GM12891 (cell line): ENCODE results near the gene AKAP7.

Experiments used
- POLR2A ChIP-seq: IDR thresholded peaks from 2 replicates; pipeline ENCODE4 v1.6.1; 2011; ENCODE audit warnings: low read depth, low read length, control low read depth
- POLR2AphosphoS5 ChIP-seq: IDR thresholded peaks from 2 replicates; pipeline ENCODE4 v1.6.1; 2011; ENCODE audit warnings: low read depth, low read length, control low read depth

DNA sequence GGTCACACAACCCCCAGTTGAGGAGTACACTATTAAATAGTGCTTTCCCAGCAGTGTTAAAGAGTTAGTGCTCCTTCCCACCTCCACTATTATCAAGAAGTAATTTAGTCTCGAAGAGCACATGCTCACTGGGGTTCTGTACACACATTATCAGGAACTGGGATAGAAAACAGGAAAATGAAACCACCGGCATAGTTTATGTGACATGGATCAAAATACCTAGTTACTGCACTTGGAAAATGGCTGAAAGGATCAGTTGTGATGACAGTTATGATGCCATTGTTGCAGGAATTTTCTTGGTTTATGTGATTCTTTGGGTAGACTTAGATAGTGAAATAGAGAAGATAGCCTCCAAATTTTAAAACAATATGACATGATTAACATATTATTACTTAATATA, 152.9 kb downstream of the AKAP7 start:
- no peak for TF ChIP-seq POLR2A
- no peak for TF ChIP-seq POLR2AphosphoS5
